NT2/D1 (cell line): ENCODE results near the gene PDE4C.

Experiments used
- SUZ12 ChIP-seq: IDR thresholded peaks from 2 replicates; pipeline ENCODE4 v1.6.1; 2011; ENCODE audit not compliant: insufficient read length, insufficient read depth; ENCODE audit errors: extremely low read depth
- YY1 ChIP-seq: IDR thresholded peaks from 2 replicates; pipeline ENCODE4 v1.6.1; 2011; ENCODE audit not compliant: insufficient read length, insufficient read depth
- ZNF274 ChIP-seq: IDR thresholded peaks from 2 replicates; pipeline ENCODE4 v1.6.1; 2011; ENCODE audit warnings: mild to moderate bottlenecking, low read depth, low read length

- TF ChIP-seq ZNF274: no peak
- TF ChIP-seq SUZ12: no peak
- TF ChIP-seq YY1: no peak
Measured at GRCh38 chr19:18202397-18202777, 23.9 kb downstream of the PDE4C start.
